DMS79 (cell line): ENCODE measurements around the gene ERBB4.
"Not testable (repeated sequence)": the region's sequence is repeated elsewhere in the genome, so short reads cannot be mapped to it uniquely, and the experiment has no call there.

Experiments used
- DNase-seq: peaks from one replicate; lab custom pipeline; 2025; lab: John Stamatoyannopoulos, UW

ERBB4 gene

DNA sequence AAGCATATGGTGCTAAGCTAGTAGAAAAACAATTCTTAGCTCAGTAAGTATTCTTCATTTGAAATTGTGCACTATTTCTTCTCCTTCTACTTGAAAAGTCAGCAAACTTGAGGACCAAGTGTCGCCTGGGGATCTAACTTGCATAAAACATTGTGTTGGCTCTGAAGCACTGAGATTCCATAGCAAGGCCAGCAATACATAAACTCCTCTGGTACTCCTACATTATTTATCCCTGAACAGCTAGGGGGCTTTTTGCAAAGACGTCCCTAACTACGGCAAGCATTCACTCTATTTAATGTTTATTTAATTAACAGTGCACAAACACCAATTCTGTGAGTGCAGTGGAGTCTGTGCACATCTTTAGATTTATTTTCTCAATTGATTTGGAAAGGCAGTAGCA is 392.2 kb downstream of the ERBB4 start:
- no peak for DNase-seq

DNA sequence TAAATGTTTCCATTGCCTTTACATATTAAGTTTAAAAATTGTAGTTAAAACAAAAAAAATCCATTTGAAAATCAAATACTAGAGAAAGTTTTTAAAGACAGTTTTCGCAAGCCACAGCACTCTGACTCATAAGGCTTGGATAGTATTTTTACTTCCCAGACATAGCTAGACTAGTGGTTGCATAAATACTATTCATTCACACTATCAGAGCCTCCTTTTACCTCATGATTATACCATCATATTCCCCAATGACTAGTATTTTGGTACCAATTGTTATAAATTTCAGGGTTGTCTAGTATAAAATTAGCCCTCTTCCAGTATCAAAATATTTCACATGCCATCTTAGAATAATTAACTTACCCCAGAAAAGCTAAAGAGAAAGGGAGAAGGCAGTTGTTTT is 393.5 kb downstream of the ERBB4 start:
- DNase-seq, result no peak

DNA sequence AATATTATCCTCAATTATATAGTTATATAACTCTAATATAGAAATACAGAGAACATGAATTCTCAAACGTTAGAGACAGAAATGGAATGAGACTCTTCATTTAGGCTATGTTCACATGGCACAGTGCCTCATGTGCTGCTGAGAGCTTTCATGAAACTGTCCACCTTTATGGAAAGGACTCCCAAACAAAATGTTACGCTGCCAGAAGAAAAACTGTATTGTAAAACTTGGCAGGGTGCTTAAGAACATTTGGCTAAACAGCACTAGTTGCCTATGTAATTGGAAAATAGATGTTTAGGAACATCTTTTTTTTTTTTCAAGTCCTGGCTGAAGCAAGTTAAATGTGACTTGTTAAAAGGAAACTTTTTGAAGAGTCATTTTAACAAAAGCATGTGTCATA is 396.0 kb downstream of the ERBB4 start:
- no peak for DNase-seq

DNA sequence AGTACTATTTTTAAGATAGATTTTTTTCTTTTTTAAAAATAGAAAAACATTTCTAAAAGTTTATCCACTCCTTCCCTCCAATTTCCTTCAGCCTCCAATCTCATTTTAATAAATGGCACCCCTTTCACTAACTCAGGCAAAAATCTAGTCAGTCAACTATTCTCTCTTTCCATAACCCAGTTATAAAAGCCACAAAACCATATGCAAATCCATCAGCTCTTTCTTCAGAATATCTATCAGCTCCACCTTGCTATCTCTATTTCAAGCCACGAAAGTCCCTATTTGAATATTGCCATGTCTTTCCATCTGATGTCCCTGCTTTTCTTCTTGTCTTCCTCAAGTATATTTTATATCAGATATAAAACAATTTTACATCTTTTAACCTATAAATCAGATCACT is 397.1 kb downstream of the ERBB4 start:
- DNase-seq, result no peak

DNA sequence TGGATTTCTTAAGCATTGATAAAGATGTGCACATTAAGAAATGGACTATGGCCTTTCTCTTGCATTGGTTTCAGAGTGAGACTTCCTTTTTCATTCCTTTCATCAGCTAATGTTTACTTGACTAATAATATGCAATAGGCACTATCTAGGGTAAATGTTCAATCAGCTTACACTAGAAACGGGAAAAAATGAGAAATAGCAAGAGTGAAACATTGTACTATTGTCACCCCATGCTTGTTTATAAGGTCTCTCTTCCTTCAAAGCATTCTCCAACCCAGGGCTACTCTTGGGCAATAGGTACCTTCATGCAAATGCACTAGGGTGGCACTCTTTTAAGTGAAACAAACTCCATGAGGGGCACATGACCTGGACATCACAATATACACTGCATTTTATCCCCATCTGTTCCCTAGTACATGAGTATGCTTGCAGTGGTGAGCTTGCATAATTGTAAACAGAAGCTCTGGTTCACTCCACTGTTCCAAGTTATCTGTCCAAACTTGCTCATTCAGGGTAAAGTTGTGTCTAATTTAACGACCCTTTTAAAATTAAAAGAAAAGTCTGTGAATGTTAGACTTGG is 402.3 kb downstream of the ERBB4 start:
- DNase-seq, result no peak

DNA sequence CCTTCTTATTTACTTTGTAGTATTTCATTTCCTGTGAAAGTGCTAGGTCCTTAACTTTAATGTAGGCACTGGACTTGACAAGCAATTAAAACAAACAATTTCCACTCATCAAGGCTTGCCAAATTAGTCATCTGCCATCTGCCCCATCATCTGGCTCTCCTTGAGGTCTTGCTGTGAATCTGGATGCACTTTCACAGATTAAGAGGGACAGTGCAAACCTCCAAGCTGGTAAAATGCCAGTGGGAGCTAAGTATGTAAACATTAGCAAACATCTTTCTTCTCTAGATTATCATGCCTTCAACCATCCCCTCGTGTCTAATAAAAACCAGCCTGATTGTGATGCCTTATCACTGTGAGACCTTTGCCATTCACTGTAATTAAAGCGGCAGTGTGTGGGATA is 402.9 kb downstream of the ERBB4 start:
- DNase-seq, result peak; percentile 88

DNA sequence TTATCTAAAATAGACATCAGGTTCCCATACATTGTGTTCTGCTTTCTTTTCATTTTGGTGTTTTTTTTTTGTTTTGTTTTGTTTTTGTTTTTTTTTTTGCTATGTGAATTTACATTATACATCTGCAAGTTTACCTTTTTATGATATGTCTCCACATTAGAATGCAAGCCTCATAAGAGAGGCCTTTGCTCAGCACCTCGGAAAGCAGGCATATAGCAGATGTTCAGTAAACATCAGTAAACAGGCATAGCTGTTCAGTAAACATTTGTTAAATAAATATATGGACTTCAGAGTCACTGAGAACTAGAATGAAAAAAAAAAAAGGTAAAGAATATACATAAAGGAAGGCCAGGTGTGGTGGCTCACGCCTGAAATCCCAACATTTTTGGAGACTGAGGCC is 405.3 kb downstream of the ERBB4 start:
- DNase-seq, result no peak

DNA sequence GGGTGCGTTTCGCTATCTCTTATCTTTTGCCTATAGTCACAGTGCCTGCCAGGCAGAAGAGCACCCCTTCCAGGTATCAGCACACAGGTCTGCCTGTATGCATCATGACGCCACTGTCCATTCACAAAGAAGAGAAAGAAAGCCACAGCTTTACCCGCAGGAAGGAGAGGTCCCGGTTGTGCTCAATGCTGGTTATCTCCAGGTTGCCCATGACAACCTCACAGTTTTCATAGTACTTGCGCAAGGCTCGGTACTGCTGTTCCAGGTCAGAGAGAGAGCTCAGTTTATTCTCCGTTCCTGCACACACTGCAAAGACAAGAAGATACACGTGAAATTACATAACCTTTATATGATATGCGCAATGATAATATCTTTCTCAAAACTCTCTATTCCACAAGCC is 414.0 kb downstream of the ERBB4 start:
- no peak for DNase-seq

DNA sequence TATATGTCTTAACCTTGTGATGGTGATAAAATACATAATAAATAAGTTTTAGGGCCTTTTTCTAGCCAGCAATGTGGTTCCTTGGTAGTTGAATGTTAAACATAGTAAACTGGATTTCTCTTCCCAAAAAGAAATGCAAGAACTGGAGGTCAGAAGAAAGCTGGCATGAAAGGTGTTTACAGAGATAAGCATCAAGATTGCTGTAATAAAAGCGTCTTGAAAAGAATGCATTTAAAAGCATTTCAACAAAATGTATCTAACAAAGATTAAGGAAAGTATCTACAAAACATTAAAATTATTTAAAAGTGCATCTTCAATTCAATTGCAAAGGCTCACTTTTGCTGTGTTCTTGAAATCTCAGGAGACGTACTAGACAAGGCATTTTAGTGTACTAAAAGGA is 419.0 kb downstream of the ERBB4 start:
- DNase-seq, result no peak

DNA sequence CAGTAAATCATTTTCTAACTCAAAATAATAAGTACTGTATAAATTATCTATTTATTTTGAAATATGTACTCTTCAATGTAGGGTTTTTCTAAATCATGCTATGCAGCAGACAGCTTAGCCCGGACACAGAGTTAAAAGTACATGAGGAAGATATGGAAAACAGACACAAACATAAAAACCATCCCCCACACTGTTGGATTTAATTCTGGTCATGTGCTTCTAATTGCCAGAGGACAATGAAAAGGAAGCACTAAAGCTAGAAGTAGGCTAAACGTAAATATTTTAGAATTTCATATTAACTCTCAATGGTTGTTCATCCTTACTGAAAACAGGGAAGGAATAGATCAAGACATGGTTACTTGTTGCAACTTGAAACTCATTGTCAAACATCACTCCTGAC is 420.7 kb downstream of the ERBB4 start:
- DNase-seq, result no peak

DNA sequence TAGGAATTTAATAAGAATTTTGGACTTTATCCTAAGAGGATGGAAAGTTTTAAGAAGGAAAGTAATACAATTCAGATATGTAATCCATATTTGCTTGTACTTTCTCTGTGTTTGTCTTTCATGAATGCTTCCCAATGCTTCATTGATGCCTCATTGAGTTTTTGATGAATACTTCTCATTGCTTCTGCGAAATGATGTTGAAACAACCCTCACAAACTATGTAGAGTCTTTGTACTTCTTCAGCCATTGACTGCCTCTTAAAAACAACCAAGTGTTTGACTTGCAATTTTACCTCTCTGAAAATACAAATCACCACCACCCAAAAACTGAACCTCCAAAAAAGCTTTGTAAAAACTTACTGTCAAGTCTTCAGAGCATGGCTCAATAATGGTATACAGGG is 424.1 kb downstream of the ERBB4 start:
- DNase-seq, result peak; percentile 86

DNA sequence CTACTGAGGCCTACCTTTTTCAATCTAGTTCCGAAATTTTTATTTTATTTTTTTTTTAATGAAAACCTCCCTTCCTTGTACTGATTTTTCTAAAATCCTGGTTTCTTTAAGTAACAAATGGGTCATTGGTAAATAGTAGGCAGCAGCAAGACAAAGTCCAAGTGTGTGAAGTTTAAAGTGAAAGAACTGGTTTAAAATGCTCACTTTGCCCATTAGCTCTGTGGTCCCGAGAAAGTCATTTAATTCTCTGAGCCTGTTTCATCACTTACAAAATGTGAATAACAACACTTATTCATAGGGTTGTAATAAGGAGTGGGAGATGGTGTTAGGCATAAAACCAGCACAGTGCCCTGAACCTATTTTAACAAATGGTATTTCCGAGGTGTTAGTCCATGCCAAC is 426.2 kb downstream of the ERBB4 start:
- no peak for DNase-seq

DNA sequence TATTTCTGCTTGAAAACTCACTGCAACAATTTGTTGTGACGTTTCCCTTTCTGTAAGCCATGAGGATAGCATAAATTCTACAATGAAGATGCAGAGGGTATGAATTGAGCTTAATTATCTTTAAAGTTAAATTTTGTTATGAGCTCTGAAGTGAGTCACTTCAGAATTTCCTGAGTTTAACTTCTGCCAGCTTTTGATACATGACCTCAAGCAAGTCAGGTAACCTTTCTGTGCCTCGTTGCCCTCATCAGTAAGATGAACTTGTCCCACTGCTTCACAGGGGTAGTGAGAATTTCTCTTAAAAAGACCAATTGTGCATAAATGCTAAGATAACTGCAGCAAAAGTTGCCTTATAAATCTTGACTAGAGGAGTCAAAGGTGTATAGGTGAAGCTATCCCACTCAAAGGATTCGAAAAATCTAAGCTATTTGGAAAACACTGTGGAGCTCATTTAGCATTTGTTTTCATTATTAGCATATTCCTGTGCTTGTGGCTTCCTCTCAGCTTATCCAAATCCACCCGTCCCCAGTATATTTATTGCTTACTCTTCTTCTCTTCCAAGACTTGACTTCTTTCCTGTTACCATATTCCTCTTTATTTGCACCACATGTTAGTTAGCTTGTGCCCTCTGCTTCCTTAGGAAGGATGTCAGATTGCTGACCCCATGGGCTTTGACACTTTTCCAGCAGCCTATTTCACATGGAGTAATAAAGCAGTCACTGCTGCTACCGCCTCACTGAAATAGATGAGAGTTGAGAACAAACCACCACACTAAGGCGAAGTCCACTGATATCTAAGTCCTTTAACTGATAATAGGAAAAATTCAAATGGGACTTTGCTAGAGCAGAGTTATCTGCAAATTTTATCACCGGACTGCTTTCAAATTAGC is 428.6 kb downstream of the ERBB4 start:
- DNase-seq, result no peak

DNA sequence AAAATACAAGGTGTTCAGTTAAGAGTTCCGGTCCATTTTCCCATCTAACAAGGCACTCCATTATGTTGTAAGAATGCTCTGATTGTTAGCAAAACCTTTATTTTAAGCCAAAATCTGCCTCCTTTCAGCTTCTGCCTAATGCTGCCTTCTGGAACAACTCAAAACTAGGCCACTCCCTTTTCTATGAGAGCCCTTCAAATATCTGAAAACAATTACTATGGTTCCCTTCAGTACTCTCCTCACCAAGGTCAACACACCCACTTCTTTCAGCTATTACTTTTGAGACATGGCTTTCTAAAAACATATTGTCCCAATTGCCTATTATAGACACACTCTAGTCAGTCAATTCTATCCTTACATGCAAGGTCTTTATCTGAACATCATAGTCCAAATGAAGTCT is 429.4 kb downstream of the ERBB4 start:
- DNase-seq, result peak; percentile 30

DNA sequence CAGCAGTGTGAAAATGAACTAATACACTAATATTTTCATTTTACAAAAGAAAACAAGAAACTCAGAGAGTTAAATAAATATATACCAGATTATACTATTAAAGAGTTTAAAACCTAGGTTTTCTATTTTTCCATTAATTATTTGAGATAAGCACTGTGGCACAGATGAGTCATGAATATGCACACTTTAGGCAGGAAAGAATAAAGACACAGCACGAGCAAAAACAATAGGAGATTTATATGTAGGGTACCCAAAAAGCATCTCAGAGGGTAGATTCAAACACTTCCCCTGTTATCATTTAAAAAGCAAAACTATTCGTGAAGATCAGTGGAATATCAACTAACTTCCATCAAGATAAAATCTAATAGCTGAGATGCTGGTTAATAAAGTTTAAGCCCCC is 430.6 kb downstream of the ERBB4 start:
- no peak for DNase-seq

DNA sequence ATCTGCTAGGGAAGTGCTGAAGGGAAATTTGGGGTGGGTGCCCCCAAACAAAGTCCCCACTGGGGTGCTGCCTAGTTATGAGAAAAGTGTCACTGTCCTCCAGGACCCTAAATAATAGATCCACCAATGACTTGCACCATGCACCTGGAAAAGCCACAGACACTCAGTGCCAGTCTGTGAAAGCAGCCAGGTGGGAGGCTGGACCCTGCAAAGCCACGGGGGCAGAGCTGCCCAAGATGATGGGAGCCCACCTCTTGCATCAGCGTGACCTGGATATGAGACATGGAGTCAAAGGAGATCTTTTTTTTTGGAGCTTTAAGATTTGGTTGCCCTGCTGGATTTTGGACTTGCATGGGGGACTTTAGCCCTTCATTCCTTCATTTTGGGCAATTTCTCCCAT is 431.6 kb downstream of the ERBB4 start:
- DNase-seq, result no peak

DNA sequence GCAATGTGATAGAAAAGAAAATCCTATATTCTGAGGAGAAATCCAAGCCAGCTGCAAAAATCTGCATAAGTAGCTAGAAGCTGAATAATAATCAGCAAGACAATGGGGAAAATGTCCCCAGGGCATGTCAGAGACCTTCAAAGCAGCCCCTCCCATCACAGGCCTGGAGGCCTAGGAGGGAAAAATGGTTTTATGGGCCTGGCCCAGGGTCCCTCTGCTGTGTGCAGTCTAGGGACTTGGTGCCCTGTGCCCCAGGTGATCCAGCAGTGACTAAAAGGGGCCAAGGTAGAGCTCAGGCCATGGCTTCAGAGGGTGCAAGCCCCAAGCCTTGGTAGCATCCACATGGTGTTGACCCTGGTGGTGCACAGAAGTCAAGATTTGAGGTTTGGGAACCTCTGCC is 432.1 kb downstream of the ERBB4 start:
- DNase-seq, result not testable (repeated sequence)

DNA sequence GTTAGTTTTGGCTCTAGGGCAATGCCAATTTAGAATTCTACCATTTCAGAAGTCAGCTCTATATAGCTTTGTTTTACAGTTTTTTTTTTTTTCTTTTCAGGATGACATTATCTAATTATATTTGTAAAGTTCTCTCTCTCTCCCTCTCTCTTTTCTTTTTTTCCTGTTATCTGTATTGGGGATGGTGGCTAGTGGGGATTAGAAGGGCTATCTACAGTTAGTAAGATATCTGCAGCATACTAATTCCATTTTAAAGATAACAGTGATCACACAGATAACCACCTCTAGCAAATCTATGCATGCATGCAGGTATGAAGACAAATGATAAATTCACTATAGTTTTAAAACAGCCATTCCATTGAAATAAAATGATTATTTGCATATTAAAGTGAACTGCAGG is 438.9 kb downstream of the ERBB4 start:
- no peak for DNase-seq

DNA sequence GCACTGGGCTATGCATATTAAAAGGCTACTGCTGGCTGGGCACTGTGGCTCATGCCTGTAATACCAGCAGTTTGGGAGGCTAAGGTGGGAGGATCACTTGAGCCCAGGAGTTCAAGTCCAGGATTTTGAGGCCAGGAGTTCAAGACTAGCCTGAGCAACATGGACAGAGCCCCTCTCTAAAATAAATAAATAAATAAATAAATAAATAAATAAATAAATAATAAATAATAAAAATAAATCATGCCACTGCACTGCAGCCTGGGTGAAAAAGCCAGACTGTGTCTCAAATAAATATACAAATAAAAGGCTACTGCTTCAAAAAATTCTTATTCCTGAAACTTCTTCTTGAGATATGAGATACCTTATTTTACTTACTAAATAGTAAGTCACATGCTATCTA is 439.6 kb downstream of the ERBB4 start:
- no peak for DNase-seq

DNA sequence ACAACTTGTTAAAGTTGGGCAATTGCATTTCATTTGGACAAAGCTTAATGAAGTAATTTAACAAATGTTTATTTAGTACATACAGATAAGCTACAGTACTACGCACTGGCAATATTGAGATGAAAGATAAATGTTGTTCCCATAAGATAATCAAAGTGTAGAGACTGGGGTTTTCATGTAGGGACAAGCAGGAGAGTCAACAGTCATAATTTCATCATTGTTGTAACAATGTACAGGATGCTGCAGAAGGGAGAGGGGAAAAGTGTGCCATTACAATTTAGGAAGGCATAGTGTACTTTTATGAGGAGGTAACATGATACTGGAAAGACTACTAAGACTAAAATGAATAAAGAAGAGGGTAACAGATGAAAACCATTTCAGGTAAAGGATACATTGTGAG is 441.6 kb downstream of the ERBB4 start:
- DNase-seq, result no peak

DNA sequence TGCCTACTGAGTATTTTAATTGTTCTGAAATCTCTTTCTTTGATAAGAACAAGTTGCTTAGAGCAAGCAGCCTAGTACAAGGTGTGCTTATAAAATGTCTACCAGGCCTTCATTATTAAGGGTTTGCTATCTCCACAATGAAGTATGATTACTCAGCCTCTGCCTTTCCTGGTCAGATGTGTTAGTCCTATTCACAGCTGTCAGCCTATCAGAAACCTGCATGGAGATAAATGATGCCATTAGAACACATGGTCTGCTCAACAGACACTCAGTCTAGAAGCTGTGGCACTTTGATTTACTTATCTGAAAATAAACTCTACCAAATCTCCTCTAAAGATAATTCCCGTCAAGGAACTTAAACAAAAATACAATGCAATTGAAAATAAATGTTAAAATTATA is 448.7 kb downstream of the ERBB4 start:
- no peak for DNase-seq

DNA sequence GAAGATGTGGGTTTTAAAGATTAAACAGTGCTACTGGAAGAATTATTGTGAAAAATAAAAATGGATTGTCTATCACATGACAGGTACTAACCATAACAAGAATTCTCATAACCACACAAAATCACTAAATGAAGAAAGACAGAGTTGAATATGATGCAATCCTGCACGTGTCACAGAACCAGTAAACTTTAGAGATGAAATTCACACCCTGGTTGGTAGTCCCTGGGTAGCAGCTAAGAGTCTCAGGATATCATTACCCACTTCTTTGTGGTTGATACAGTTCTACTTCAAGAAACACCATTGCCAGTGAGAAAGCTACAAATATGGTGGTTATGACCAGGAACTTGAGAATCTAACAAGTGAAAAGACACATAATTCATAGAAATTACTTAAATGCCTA is 450.2 kb downstream of the ERBB4 start:
- DNase-seq, result no peak

DNA sequence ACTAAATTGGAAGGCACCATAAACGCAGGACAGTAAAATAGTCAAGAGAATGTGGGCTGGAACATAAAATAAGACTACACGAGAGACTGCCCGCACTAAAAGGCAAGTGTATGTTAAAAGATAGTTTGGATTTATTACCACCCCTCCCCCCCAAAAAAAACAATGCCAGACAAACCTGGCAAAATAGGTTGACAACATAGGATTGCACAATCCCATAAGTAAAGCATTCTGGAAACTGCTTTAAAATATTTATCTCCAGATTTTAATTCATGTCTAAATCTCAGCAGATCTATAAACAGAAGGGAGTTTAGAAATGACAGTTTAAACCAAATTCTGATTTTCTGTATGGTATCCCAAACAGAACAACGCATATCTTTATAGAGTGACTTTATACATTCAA is 455.1 kb downstream of the ERBB4 start:
- no peak for DNase-seq

DNA sequence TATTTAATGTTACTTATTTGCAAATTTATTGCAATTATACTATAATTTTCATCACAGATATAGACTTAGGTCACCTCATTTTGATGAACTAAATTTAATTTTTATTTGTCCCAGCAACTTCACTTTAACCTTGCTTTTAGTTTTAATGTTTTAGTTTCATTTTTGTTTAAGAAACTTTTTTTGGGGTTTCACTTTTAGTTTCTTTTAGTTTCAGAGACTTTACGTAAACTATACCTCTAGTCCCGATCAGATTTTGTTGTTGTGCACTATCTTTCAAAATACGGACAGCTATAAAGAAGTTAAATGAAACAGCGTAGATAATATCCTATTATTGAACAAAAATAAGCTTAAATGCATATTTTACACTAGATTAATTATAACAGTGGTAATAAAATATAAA is 460.5 kb downstream of the ERBB4 start:
- DNase-seq, result no peak
